HG03442 (cell line): Measurements from ENCODE around the gene ASS1.

ENCODE experiments used
- ATAC-seq: cut with Tn5 transposase; IDR thresholded peaks from one replicate; pipeline ENCODE4 v1.9.1; 2021; ENCODE audit warnings: mild to moderate bottlenecking, moderate library complexity; ENCODE audit not compliant: unreplicated experiment

Gene ASS1

DNA sequence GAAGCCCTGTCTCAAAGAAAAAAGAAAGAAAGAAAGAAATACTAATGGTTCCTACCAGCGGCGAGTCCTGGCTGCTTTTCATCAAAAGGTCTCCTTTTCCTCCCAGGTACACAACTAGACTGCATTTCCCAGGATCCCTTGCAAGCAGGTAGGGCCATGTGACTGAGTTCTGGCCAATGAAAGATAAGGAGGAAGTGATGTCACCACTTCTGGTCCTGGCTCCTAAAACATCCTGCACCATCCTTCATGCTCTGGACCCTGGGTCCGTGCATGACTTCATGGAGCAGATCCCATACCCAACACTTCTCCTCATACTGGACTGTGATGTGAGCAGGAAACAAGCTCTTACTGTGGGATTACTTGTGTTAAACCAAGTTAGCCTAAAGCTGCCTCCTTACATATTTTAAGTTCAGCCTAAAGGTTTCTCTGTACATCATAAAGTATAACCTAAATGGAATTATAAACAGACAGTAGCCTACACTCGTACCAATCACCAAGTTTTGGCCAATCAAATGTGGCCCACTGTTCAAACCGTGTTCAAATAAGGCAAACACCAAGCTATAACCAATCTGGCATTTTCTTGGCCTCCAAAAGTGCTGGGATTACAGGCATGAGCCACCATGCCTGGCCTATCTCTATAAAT is 104.5 kb downstream of the ASS1 start:
- ATAC-seq, result no peak
